Muscle of leg (tissue), 11 donors: ENCODE data around the gene ST8SIA5. TPM values are rescaled to one million over a fixed set of nuclear protein-coding genes. Genes with fewer than 3 reads are reported as not detected.

Source experiments
- DNase-seq: peaks from one replicate; pipeline ENCODE4 v3.0.0; 2013
- H3K27ac ChIP-seq: one replicate; pipeline ENCODE4 v1.5.1; 2013; ENCODE audit warnings: mild to moderate bottlenecking, low read length, control low read depth
- H3K27me3 ChIP-seq: one replicate; pipeline ENCODE4 v1.6.1; 2013; ENCODE audit warnings: low read length; ENCODE audit not compliant: control insufficient read depth, insufficient read depth
- H3K36me3 ChIP-seq: one replicate; pipeline ENCODE4 v1.6.1; 2013; ENCODE audit warnings: low read length; ENCODE audit not compliant: control insufficient read depth, insufficient read depth
- H3K4me1 ChIP-seq: one replicate; pipeline ENCODE4 v1.6.1; 2013; ENCODE audit warnings: low read length; ENCODE audit not compliant: control insufficient read depth, insufficient read depth
- H3K4me3 ChIP-seq: one replicate; pipeline ENCODE4 v1.5.1; 2013; ENCODE audit warnings: low read length, control low read depth
- H3K9me3 ChIP-seq: replicated peaks from 2 replicates; pipeline ENCODE4 v1.6.1; 2013; ENCODE audit warnings: low read depth, low read length; ENCODE audit not compliant: control insufficient read depth
- WGBS: methylation state at CpG from one replicate; pipeline ENCODE4 v1.1.5; 2013; ENCODE audit warnings: missing lambda C conversion rate; ENCODE audit not compliant: insufficient coverage; 5-methylcytosine and 5-hydroxymethylcytosine counted together
- polyA plus RNA-seq, 8 donors: library from polyadenylated mRNA; unstranded; fragments of 120-200 nt; gene quantifications; one replicate each; pipeline versions ENCODE4 v1.2.1 to v1.2.3, GENCODE V29; 2013; ENCODE audit warnings: inconsistent platforms in 1 of 8, low replicate concordance in 1 of 8; ENCODE audit not compliant: insufficient read length in 8 of 8, insufficient read depth in 1 of 8
- total RNA-seq: library from RNA; stranded (reverse); fragments of 120-200 nt; gene quantifications from one replicate; pipeline ENCODE4 v1.2.4, GENCODE V29; 2013

ST8SIA5 gene
- total and polyA plus RNA-seq, 9 donors, result 1.0 to 5.2 (median 4.3) TPM

- DNase-seq, result no peak
- Histone ChIP-seq H3K4me3 (no peak within 1 kb of the TSS), H3K27me3 (peaks cover 3% of the 10 kb centered on the region), H3K27ac (no peak within 1 kb of the TSS), H3K9me3 (no peaks in the 10 kb centered on the region), H3K4me1 (no peaks in the 10 kb centered on the region), H3K36me3 (no peaks in the 10 kb centered on the region)
- 69% methylated on average over 24 of the region's 25 CpGs for WGBS
Measured at GRCh38 chr18:46657115-46657955, 99.5 kb downstream of the ST8SIA5 start, which contains the start of gene LOXHD1. Gene LOXHD1, minus strand, starts transcription at chr18:46657220. Its CDS starts 187 bp downstream, at chr18:46657033.

DNA sequence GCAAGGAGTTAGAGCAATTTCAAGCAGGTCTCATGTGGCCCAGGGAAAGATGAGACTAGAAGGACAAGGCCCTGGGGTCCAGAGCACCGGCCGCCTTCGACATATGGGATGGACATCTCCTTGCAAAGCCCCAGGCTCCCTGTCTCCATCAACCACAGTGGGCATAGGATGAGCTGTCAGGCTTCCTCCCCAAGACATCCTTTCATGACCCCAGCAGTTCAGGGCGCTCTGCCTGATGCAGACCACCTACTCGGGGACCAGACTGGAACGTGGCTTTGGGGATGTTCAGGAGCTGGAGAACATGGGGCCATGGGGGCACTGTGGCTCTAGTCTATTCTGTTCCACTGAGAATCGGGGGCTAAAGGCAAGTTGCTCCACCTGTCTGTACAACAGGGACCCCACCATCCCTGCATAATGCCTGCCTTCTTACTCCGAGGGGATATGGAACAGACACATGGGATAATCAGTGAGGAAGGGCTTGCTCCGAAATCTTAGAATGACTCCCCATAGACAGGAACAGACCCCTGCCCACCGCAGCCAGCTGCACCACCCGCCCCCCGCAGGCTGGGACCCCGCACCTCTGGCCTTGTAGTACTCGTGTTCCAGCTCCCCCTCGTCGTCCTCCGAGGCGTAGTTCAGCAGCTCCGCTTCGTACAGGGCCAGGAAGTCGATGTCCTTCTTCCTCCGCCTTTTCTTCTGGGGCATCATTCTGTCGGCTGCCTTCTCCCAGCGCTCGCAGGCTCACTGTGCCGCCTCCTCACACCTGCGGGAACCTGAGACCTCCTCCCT is 100.3 kb downstream of the ST8SIA5 start:
- Histone ChIP-seq H3K36me3 (no peaks in the 10 kb centered on the region), H3K4me3 (no peak overlapping the region), H3K27ac (no peak overlapping the region), H3K9me3 (no peaks in the 10 kb centered on the region), H3K4me1 (no peaks in the 10 kb centered on the region), H3K27me3 (peaks cover 3% of the 10 kb centered on the region)
- no peak for DNase-seq
- 65% methylated on average over 25 of the region's 27 CpGs for WGBS

- Histone ChIP-seq H3K4me1 (no peaks in the 10 kb centered on the region), H3K27ac (no peak overlapping the region), H3K27me3 (peaks cover 5% of the 10 kb centered on the region), H3K9me3 (no peaks in the 10 kb centered on the region), H3K36me3 (no peaks in the 10 kb centered on the region), H3K4me3 (no peak overlapping the region)
- no peak for DNase-seq
Measured at GRCh38 chr18:46652372-46652771, 104.5 kb downstream of the ST8SIA5 start.

- WGBS, result no CpG with 5 or more reads among the region's 4 CpGs
- no peak overlapping the region for H3K27ac ChIP-seq
Measured at GRCh38 chr18:46650681-46651080, 106.2 kb downstream of the ST8SIA5 start.

GRCh38 chr18:46649071-46649862 is 107.6 kb downstream of the ST8SIA5 start:
- H3K27me3 ChIP-seq, result peaks cover 4% of the 10 kb centered on the region
- no peaks in the 10 kb centered on the region for H3K9me3 ChIP-seq
- no peak overlapping the region for H3K4me3 ChIP-seq
- no peaks in the 10 kb centered on the region for H3K36me3 ChIP-seq
- H3K27ac ChIP-seq, result no peak overlapping the region
- DNase-seq, result no peak
- 71% methylated on average over 11 of the region's 12 CpGs for WGBS
- no peaks in the 10 kb centered on the region for H3K4me1 ChIP-seq

More at GRCh38 chr18:46650681-46651080, 106.2 kb downstream of the ST8SIA5 start:
- no peak for DNase-seq
- Histone ChIP-seq H3K4me3 (no peak overlapping the region), H3K9me3 (no peaks in the 10 kb centered on the region), H3K27me3 (peaks cover 5% of the 10 kb centered on the region), H3K36me3 (no peaks in the 10 kb centered on the region), H3K4me1 (no peaks in the 10 kb centered on the region)

- Histone ChIP-seq H3K36me3 (no peaks in the 10 kb centered on the region), H3K9me3 (no peaks in the 10 kb centered on the region), H3K27ac (no peak overlapping the region), H3K4me3 (no peak overlapping the region), H3K4me1 (peaks cover 2% of the 10 kb centered on the region), H3K27me3 (peaks cover 3% of the 10 kb centered on the region)
- no peak for DNase-seq
- WGBS, result 66% methylated on average over 7 of the region's 7 CpGs
Measured at GRCh38 chr18:46646468-46646867, 110.4 kb downstream of the ST8SIA5 start.

GRCh38 chr18:46642561-46642960 is 114.3 kb downstream of the ST8SIA5 start:
- Histone ChIP-seq H3K27me3 (no peaks in the 10 kb centered on the region), H3K27ac (no peak overlapping the region), H3K4me1 (peaks cover 2% of the 10 kb centered on the region), H3K4me3 (no peak overlapping the region), H3K9me3 (no peaks in the 10 kb centered on the region), H3K36me3 (no peaks in the 10 kb centered on the region)
- 39% methylated on average over 5 of the region's 5 CpGs for WGBS
- DNase-seq, result peak; percentile 9

GRCh38 chr18:46641917-46642316 is 114.9 kb downstream of the ST8SIA5 start:
- no peaks in the 10 kb centered on the region for H3K27me3 ChIP-seq
- 86% methylated on average over 6 of the region's 7 CpGs for WGBS
- peak; percentile 33 for DNase-seq

GRCh38 chr18:46639386-46639785 is 117.5 kb downstream of the ST8SIA5 start:
- WGBS, result 89% methylated on average over 6 of the region's 6 CpGs
- no peak overlapping the region for H3K4me3 ChIP-seq
- no peaks in the 10 kb centered on the region for H3K27me3 ChIP-seq
- no peak for DNase-seq
- peaks cover 2% of the 10 kb centered on the region for H3K4me1 ChIP-seq
- no peaks in the 10 kb centered on the region for H3K9me3 ChIP-seq
- no peaks in the 10 kb centered on the region for H3K36me3 ChIP-seq
- H3K27ac ChIP-seq, result no peak overlapping the region

More at GRCh38 chr18:46641917-46642316, 114.9 kb downstream of the ST8SIA5 start:
- Histone ChIP-seq H3K36me3 (no peaks in the 10 kb centered on the region), H3K4me1 (peaks cover 2% of the 10 kb centered on the region), H3K4me3 (no peak overlapping the region), H3K27ac (no peak overlapping the region), H3K9me3 (no peaks in the 10 kb centered on the region)
